PFSK-1 (cell line): ENCODE measurements around the gene ATXN1.

Experiments used
- FOXP2 ChIP-seq: optimal IDR thresholded peaks from 2 replicates; pipeline ENCODE3; 2011; ENCODE audit warnings: borderline replicate concordance, control low read depth, inconsistent platforms; ENCODE audit not compliant: insufficient read depth; ENCODE audit errors: extremely low read length, extremely low read depth
- TAF1 ChIP-seq: IDR thresholded peaks from 2 replicates; pipeline ENCODE4 v1.6.1; 2012; ENCODE audit warnings: low read length, control low read depth, borderline replicate concordance; ENCODE audit not compliant: insufficient read depth

GRCh38 chr6:16656451-16656850 lies 104.8 kb downstream of the ATXN1 start:
- TF ChIP-seq TAF1 (no peak), FOXP2 (no peak)
